HL-60 (cell line): ENCODE results near the gene CBX8.

Experiments used
- DNase-seq, 2 experiments: peaks; one replicate each; pipeline ENCODE4 v3.0.0-alpha.2; 2010 to 2020; ENCODE audit warnings: low read depth in 1 of 2, low spot score in 1 of 2
- H3K27ac ChIP-seq: fragments of 250-450 bp; sonication (Bioruptor Pico); replicated peaks from 2 replicates; pipeline ENCODE4 v1.5.1; 2020; ENCODE audit warnings: mild to moderate bottlenecking, moderate library complexity
- H3K27me3 ChIP-seq: fragments of 250-450 bp; sonication (Bioruptor Pico); 2 replicates; pipeline ENCODE4 v1.5.1; 2021; ENCODE audit warnings: mild to moderate bottlenecking, moderate library complexity; ENCODE audit not compliant: insufficient read depth, poor library complexity, severe bottlenecking
- H3K4me3 ChIP-seq: replicated peaks from 2 replicates; pipeline ENCODE4 v1.5.1; 2011; ENCODE audit warnings: mild to moderate bottlenecking, control low read depth, low read length; ENCODE audit not compliant: insufficient read depth
- CTCF ChIP-seq: IDR thresholded peaks from one replicate; pipeline ENCODE4 v1.5.1; 2011; ENCODE audit warnings: low read length, control low read depth, inconsistent platforms; ENCODE audit not compliant: insufficient read depth
- GABPA ChIP-seq: IDR thresholded peaks from 2 replicates; pipeline ENCODE4 v1.6.1; 2012; ENCODE audit warnings: low read depth
- POLR2AphosphoS5 ChIP-seq: IDR thresholded peaks from 2 replicates; pipeline ENCODE4 v1.6.1; 2012; ENCODE audit warnings: low read depth
- REST ChIP-seq: IDR thresholded peaks from 2 replicates; pipeline ENCODE4 v1.6.1; 2012; ENCODE audit warnings: low read depth; ENCODE audit not compliant: insufficient replicate concordance
- SPI1 ChIP-seq: IDR thresholded peaks from 2 replicates; pipeline ENCODE4 v1.6.1; 2012; ENCODE audit warnings: low read depth, mild to moderate bottlenecking, borderline replicate concordance

CBX8 gene

GRCh38 chr17:79793924-79794304, 3.0 kb downstream of the CBX8 start:
- no peak for DNase-seq
- no peak overlapping the region for H3K27ac ChIP-seq
- TF ChIP-seq POLR2AphosphoS5 (no peak), GABPA (no peak), REST (no peak), SPI1 (no peak), CTCF (no peak)
- H3K27me3 ChIP-seq = peaks cover 54% of the 10 kb centered on the region
- no peak overlapping the region for H3K4me3 ChIP-seq

- Histone ChIP-seq H3K4me3 (no peak overlapping the region), H3K27ac (no peak overlapping the region), H3K27me3 (peaks cover 53% of the 10 kb centered on the region)
- no peak for DNase-seq
- no peak for TF ChIP-seq REST
Measured at GRCh38 chr17:79792984-79793923, 3.6 kb downstream of the CBX8 start.

GRCh38 chr17:79792341-79792871, 4.5 kb downstream of the CBX8 start:
- no peak for DNase-seq
- no peak overlapping the region for H3K27ac ChIP-seq
- no peak overlapping the region for H3K4me3 ChIP-seq
- TF ChIP-seq GABPA (no peak), CTCF (no peak), REST (no peak), SPI1 (no peak), POLR2AphosphoS5 (no peak)
- peaks cover 56% of the 10 kb centered on the region for H3K27me3 ChIP-seq
